NCI-H524 (cell line): ENCODE measurements around the gene AGPAT1.

Source experiments
- DNase-seq, 2 experiments: peaks; one replicate each; lab custom pipeline; 2025; lab: John Stamatoyannopoulos, UW

The AGPAT1 gene

DNA sequence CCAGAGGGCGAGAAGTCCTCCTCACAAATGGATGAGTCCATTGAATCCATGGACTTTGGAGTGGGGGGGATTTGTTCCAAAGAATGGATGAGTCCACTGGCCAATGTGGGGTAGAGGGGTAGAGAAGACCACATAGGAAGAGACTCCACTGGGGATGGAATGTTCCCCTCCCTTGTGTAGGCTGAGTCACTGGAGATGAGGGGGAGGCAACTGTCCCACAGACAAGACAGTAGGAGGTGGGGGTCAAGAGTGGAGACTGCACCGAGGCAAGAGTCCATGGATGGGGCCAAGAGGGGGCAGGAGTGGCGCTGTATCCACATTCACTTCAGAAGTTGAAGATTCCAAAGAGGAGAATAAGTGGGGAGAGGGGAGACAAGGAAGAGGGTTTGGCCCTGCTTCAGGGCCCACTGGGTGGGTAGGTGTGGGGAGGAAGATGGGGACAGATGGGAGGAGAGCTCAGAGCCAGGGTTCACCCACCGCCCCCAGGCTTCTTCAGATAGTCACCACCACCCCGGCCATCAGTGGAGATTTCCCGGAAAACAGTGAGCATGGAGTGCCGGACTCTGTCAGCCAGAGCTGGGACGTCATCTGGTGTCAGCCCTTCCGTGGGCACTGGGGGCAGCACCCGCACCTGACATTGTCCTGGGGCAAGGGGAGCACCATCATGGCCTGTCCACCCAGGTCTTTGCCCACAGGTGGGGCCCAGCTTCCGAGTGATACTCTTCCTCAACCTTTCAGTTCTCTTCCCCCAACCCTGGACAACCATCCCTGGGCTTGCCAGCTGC lies 6.9 kb downstream of the AGPAT1 start:
- no peak for DNase-seq

DNA sequence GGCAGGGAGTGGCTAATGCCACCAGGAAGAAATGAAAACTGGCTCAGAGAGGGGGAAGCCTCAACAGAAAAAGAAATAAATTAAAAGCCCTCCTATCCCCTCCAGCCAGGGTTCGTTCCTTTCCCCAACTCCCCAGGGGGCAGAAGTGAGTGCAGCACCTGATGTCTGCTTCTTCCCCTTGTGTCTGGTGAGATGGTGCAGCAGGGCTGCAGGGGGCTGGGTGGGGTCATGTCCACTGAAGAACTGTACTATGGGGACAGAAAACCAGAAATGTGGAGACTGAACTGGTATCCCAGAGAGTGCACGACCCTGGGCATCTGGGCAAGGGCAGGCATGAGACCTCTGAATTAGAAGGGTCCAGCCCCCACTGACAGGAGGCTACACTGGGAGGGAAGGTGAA lies 7.5 kb downstream of the AGPAT1 start:
- no peak for DNase-seq

DNA sequence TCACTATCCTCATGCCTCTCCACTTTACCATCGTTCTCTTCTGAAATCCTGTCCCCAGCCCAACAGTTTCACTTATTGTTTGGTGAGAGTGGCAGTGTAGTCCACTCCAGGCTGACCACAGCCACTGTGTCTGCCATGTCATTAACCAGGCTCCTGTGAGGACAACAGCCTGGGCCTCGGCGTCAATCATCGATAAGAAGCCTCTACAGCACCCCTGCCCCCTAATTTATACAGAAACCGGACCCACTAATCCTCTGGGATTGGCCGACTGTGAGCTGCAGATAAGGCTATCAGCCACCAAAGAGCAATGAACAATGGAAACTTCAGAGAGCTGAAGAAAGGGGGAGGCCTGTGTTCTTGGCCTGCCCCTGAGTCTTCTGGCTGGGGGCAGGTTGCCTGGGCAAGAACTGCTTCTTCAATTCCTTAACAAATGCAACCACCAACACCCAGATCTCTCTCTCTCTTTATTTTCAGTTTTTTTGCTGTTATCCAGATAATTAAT lies 8.1 kb downstream of the AGPAT1 start:
- no peak for DNase-seq

DNA sequence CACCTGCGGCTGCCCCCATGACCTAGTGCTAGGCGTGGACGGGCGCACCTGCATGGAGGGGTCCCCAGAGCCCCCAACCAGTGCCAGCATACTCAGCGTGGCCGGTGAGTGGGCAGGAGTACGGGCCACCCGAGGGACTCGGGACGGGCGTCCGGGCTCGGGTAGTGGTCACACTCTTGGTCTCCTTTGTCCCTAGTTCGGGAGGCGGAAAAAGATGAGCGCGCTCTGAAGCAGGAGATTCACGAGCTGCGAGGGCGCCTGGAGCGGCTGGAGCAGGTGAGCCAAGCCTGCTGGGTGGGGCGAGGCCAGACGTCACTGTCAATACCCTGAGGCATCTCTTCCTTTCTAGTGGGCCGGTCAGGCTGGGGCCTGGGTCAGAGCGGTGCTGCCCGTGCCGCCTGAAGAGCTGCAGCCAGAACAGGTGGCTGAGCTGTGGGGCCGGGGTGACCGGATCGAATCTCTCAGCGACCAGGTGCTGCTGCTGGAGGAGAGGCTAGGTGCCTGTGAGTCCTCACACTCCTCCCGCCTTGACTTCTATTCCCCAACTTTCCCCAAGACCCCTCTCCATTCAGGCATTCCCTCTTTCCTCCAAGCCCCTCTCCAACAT lies 8.6 kb downstream of the AGPAT1 start:
- no peak for DNase-seq

DNA sequence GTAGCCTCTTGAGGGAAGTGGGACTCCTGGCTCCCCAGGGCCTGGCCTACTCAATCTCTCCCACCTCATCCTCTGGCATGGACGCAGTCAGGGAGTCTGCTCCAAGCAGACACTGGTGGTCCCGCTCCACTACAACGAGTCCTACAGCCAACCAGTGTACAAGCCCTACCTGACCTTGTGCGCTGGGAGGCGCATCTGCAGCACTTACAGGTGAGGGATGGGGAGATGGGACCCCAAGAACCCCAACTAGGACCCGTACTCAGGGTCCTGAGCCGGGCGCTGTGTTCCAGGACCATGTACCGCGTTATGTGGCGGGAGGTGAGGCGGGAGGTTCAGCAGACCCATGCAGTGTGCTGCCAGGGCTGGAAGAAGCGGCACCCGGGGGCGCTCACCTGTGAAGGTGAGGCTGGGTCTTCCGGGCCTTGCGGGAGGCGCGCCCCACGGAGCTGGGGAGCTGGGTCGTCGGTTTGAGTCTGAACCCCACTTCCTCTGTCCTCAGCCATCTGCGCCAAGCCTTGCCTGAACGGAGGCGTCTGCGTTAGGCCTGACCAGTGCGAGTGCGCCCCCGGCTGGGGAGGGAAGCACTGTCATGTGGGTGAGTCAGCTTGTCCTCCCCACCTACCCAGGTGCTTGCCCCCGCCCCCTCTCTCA lies 9.3 kb downstream of the AGPAT1 start:
- no peak for DNase-seq

DNA sequence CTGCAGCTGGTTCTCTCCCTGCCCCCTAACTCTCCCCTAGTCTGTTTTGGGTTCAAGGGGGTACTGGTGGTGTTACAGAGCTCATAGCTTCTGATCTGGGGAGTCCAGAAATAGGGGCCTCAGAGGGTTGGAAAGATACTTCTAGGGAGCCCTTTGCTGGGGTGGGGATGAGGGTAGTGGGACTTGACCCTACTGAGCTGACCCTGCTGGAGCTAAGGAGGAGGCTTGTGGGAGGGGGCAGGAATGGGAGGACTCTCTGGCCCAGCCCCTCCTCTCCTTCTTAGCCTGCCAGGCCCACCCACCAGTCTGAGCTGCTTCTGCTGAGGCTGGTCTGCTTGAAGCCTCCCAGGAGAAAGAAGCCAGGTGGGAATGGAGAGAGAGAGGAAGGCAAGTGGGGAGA lies 11.6 kb downstream of the AGPAT1 start, which contains the start of gene EGFL8:
TSS of gene EGFL8 (plus strand) at position 301 of the 400 bp plus-strand sequence. CDS start 1,571 bp downstream, outside the sequence.
- DNase-seq: no peak

DNA sequence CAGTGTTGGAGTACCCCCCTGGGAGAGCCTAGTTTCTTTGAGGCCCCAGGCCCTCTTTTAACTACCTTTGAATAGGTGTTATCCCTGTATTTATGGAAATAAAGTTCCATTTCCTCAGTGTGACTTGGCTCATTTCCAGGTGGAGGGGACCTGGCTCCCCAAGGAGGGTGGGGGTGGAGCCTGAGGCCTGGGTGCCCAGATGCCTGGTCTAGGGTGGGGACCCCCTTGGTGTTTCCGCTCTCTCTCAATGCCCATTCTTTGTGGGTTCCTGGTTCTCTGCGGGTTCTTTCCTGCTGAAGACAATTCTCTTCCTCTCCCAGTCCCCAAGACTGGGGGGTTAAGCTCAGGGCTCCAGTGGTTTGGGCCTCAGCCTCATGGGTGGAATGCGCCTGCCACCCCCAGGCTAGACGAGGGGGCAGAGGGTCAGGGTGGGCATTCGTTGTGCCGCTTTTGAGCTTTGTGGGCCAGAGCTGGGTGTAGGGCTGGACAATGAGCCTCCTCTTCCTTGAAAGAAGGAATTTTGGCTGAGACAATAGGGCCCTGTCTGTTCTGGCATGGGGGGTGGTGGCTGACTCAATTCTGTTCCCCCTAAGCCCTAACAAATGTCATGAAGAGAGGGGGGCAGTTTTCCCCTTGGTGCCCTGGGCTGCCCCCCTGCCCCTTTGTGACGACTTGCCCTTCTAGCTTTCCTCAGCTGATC lies 12.2 kb downstream of the AGPAT1 start:
- DNase-seq: no peak

DNA sequence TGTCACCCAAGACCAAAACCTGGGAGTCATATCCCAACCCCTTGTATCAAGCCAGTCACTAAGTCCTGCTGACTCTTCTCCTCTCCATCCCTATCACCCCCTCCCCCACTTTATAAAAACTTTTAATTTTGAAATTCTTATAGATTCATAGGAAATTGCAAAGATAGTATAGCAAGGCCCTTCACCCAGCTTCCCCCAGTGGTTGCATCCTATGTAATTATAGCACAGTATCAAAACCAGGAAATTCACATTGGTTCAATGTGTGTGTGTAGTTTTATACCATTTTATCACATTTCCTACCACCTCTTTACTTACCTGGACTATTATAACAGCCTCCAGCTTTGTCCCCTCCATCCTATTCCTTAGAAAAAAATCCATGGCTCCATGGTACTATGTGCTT lies 17.8 kb downstream of the AGPAT1 start:
- DNase-seq: no peak

DNA sequence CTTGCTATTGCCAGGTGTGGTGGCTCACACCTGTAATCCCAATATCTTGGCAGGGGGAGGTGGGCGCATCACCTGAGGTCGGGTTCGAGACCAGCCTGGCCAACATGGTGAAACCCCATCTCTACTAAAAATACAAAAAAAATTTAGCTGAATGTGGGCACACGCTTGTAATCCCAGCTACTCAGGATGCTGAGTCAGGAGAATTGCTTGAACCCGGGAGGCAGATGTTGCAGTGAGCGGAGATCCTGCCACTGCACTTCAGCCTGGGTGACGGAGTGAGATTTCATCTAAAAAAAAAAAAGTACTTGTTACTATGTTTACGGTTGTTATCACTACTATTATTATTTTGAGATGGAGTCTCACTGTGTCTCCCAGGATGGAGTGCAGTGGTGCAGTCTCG lies 19.0 kb downstream of the AGPAT1 start:
- DNase-seq: no peak

DNA sequence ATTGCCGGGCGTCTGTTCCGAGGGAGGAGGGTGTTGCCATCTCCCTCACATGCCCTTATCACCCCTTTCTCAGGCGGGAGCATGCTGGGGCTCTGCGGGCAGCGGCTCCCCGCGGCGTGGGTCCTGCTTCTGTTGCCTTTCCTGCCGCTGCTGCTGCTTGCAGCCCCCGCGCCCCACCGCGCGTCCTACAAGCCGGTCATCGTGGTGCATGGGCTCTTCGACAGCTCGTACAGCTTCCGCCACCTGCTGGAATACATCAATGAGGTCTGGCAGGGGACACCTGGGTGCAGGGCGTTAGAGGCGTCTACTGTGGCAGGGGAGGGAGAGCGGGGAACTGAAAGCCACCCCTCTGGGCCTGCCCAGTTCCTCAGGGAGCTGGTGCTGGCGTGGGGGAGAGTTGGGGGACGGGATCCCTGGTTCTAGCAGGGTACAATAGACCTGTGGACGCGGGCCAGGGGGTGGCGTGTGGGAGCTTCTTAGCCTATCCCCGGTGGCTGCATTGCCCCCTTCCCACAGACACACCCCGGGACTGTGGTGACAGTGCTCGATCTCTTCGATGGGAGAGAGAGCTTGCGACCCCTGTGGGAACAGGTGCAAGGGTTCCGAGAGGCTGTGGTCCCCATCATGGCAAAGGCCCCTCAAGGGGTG lies 21.2 kb downstream of the AGPAT1 start:
- peak; percentile 59 to 82 for DNase-seq

DNA sequence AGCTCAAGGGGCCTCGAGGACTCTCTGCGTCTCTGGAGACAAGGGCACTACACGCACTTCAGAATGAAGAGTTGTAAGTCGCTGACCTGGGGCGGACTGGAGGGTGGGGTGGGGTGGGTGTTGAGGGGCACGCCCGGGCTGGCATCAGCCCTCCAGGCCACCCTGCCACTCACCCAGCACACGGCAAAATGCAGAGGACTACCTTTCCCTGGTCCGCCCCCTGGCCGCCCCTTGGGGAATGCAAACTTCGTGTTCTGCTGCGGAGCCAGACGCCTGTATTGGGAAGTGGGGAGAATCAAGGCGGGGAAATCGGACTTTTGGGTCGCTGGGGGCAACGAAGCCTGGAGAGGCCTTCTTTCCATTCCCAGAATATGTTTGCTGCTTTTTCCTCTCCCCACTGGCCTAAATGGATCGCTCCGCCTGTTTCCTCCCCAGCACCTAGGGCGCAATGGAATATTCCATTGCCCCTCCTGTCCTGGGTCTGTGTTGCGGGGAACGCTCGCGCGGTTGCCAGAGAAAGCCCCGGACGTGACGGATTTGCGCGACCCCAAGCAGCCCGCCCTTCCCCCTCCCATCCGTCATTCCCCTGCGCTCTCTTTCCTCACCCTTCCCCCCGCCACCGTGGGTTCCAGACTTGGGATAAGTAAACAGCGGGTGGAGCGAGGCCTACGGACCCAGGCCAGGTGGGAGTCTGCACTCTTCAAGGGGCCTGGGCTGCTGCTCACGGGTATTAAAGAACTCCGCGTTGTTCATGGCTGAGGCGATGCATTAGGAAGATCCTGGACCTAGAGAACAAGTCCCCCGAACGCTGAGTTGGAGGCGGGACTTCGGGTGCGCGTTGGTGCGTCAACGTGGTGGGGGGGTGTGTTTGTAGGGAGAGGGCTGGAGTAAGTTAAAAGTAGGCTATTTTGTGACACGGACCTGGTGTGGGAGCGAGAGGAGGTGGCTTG lies 22.0 kb downstream of the AGPAT1 start, which contains the start of gene PPT2:
TSS of gene PPT2 (plus strand) at position 578 of the 950 bp plus-strand sequence. CDS start 454 bp downstream, outside the sequence.
- peak; percentile 88 to 89 for DNase-seq

DNA sequence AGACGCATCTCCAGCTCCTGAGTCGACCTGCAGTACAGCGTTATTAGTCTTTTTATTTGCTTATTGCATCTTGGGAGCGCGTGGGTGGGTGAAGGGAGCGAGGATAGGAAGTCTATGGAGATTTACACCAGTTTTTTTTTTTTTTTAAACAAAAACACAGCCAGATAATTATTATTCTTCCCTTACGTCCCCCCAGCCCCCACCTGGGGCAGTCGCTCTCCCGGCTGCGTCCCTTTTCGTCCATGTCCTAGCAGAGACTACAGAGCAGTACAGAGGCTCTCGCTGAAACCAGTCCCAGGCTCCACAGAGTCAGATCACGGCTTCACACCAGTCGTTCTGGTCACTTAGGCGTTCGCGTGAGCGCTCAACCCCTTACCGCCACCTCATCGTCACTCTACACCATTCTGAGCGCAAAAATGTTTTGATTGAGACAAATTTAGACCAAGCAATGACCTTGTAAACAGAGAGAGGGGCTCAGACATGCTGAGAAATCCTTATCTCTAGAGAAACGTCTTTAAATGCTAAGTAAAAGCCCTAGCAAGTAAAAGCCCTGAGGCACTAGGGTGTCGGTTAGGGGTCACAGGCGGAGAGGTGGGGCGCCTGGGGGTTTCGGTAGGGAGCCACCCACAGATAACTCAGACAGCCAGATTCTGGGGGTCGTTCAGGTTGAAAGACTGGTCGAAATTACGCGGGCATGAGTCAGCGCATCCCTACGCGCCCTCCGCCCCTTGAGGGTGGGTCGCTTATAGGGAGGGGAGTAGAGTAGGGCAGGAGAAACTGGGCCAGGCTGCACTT lies 22.9 kb downstream of the AGPAT1 start:
- no peak for DNase-seq

DNA sequence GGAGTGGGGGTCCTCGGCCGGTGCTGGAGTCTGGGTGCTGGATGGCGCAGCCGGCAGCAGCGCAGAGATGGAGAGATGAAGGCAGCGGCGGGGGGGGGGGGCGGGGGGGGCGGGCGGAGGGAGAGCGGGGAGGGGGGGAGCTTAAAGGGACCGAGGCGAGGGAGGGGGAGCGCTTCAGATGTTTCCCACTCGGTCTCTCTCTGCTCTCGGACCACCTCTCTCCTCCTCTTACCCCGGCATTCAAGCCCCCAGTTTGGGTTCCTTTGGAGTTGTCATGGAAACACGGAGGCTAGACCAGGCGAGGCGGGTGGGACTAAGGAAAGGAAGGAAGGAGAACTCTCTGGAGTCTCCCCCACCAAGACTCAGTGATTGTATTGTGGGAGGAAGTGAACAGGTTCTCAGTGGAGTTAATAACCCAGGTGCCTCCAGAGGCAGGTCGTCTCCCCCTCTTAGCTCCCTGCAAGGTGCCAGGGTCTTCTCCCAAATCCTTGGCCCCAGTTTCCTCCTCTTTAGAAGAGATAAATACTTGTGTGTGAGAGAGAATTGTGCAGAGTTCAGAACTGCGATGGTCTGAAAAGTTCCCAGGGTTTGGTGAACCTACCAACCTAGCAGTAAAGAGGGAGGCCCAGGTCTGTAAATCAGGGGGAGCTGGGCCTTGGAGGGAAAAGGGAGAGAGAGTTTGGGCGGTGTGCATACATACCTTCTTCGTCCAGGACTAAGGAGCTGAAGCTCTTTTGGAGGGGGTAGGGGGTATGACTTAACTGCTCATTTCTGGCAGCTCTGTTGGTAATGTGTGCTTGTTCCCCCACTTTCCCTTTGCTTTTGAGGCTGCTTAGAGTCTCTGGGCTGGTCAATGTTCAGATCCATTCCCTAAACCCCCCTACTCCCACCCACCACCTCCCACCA lies 23.8 kb downstream of the AGPAT1 start, which contains the start of gene PRRT1:
TSS of gene PRRT1 (minus strand) at position 77 of the 906 bp plus-strand sequence. CDS start 112 bp downstream, outside the sequence.
- peak; percentile 29 to 42 for DNase-seq

DNA sequence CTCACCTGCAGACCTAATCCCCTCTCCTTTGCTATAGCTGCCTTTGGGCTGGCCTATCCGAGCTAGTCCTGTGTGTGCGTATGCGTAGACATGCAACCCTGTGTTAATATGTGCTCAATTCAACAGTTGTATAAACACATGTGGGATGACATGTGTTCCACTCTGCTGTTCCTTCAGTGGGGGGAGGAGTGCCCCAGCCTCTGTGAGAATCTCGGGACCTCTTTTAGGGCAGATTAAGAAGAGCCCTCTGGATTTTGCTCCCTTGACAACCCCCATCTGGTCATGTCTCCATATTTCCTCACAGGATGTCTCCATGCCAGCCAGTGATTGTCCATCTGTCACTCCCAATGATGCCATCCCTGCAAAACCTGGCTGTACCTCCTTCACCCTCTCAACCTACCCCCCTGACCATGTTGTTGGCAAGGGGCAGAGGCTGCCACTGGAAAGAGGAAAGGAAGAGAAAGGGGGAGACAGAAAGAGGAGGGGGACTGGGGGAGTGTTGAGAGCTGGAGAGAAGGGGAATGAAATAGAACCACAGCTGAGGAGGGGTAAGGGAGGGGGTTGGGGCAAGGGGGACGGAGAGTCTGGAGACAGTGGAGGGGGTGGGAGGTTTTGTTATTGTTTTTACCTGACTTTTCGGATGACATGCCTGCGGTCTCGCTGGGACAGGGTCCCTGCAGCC lies 24.6 kb downstream of the AGPAT1 start:
- peak; percentile 97 to 99 for DNase-seq

DNA sequence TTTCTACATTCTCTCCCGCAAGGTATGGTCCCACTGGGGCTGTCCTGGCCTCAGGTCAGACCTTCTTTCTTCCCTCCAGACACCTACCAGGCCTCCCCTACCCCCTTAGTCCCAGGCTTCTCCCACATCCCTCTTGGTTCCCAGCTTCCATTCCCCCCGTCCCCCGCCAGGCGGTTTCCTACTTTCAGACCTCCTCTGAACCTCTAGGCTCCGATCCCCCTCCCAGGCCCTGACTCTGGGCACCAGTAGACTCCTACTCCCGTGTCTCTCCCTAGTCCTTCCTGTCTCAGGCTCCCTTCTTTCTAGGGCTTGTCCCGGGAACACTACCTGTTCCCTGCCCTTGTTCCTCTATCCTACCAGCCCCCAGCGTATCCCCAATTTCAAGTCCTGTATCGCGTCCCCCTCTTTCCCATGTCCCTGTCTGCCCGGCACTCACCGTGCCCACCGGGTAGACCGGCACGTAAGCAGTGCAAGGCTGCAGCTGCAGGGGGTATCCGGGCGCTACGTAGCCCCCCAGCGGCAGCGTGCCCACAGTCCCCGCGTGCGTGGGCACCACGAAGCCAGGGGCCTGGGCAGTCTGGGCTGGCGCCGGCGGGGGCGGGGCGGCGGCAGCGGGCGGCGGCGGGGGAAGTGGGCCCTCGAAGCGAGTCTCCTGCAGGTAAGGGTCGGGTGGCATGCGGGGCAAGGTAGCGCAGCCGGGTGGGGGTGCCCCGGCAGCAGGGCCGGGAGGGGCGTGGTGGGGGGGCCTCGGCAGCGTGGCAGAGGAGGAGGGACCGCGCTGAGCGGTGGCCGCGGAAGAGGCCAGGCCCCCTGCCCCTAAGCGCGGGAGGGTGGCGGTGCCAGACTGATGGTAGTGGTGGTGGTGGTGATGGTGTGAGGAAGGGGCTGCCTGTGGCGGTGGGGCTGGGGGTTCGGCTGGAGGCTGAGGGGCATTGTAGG lies 25.7 kb downstream of the AGPAT1 start:
- no peak for DNase-seq

DNA sequence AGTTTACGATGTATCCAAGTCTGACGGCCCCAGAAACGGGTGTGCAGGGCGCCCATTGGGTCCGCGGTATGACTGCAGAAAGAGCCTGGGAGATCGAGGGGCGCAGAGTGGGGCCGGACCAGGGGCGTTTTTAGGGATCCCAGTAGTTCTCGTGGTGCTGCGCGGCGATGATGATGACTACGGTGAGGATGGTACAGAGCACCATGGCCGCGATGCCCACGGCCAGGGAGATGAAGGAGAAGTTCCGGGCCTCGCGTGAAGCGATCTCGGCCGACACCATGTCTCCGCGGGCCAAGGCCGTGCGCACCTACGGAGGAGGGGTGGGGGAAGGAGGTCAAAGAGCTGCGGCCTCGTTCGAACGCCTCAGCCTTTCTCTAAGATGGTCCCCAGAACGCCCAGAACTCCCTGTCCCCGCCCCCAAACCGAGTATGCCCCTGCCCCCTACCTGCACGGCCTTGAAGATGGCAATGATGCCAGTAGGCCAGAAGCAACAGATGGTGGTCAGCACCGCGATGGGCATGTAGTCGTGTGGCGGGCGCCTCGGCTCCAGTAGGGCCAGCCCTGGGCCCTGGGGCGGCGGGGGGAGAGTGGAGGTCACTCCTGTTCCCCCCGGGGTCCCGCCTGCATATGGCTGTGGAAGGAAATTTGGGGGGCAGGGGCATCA lies 26.7 kb downstream of the AGPAT1 start:
- no peak for DNase-seq
